Panc1 (cell line): Measurements from ENCODE around the gene IFNA1. TPM values are rescaled to one million over a fixed set of nuclear protein-coding genes. Genes with fewer than 3 reads are reported as not detected.

ENCODE experiments used
- ATAC-seq: fragments of 200-7000 bp; cut with Tn5 transposase; 2 replicates; pipeline ENCODE4 v1.9.1; 2020; ENCODE audit warnings: mild to moderate bottlenecking, moderate library complexity
- BruUV-seq: library from RNA; stranded (reverse); fragments of 400-500 nt; replicated peaks from 2 replicates; lab custom pipeline; 2021; lab: Mats Ljungman, UMichigan
- CTCF ChIA-PET: fragments of 300-600 bp; sonication (Branson Sonifier 250); formaldehyde crosslinking; loops from one replicate; lab custom pipeline; 2022; ENCODE audit warnings: antibody characterized with exemption; lab: Charles Lee
- POLR2A ChIA-PET: fragments of 300-600 bp; sonication (Branson Sonifier 250); formaldehyde crosslinking; loops from one replicate; lab custom pipeline; 2022; ENCODE audit warnings: antibody characterized with exemption; lab: Charles Lee
- DNase-seq: peaks from one replicate; pipeline ENCODE4 v3.0.0-alpha.2; 2010; ENCODE audit warnings: low read depth, low spot score
- H3K27ac ChIP-seq: 2 replicates; pipeline ENCODE4 v1.5.1; 2011; ENCODE audit warnings: mild to moderate bottlenecking, low read length, inconsistent platforms
- H3K27me3 ChIP-seq: fragments of 200-500 bp; sonication (Bioruptor generic); 2 replicates; pipeline ENCODE4 v1.6.0; 2014; ENCODE audit warnings: low read length, inconsistent platforms; ENCODE audit not compliant: control insufficient read depth, insufficient read depth
- H3K36me3 ChIP-seq: fragments of 200-500 bp; sonication (Bioruptor generic); 2 replicates; pipeline ENCODE4 v1.5.1; 2014; ENCODE audit warnings: inconsistent platforms, mild to moderate bottlenecking, low read length, moderate library complexity; ENCODE audit not compliant: control insufficient read depth, insufficient read depth
- H3K4me1 ChIP-seq: 2 replicates; pipeline ENCODE4 v1.5.1; 2011; ENCODE audit warnings: inconsistent platforms, mild to moderate bottlenecking, low read length, moderate library complexity; ENCODE audit not compliant: control insufficient read depth, insufficient read depth
- H3K4me3 ChIP-seq, 2 experiments: 2 replicates each; pipeline ENCODE4 v1.5.1; 2011 to 2012; ENCODE audit warnings: low read depth in 2 of 2, low read length in 2 of 2, mild to moderate bottlenecking in 2 of 2, inconsistent platforms in 1 of 2, moderate library complexity in 1 of 2
- H3K9me3 ChIP-seq: fragments of 200-500 bp; sonication (Bioruptor generic); 2 replicates; pipeline ENCODE4 v1.5.1; 2014; ENCODE audit warnings: low read depth, mild to moderate bottlenecking, inconsistent platforms, low read length, moderate library complexity; ENCODE audit not compliant: control insufficient read depth, insufficient read depth
- POLR2AphosphoS5 ChIP-seq: IDR thresholded peaks from 2 replicates; pipeline ENCODE4 v1.6.1; 2012; ENCODE audit warnings: mild to moderate bottlenecking, low read depth, low read length, moderate library complexity
- SIN3A ChIP-seq: IDR thresholded peaks from 2 replicates; pipeline ENCODE4 v1.6.1; 2012; ENCODE audit warnings: low read depth, mild to moderate bottlenecking, low read length, moderate library complexity, borderline replicate concordance; ENCODE audit not compliant: insufficient read depth
- TCF7L2 ChIP-seq: IDR thresholded peaks from 2 replicates; pipeline ENCODE4 v1.6.1; 2011; ENCODE audit warnings: mild to moderate bottlenecking, low read depth, low read length, inconsistent platforms
- in situ Hi-C: cut with HindIII; loops from 2 replicates; pipeline ENCODE4 v1.10.0; 2016; ENCODE audit warnings: low sequenced_read_pairs, low pct_unique_long_range_greater_than_20kb
- intact Hi-C: fragments of 100-400 bp; cut with micrococcal nuclease; formaldehyde crosslinking; loops from one replicate; pipeline ENCODE4 v1.10.0; 2022; ENCODE audit not compliant: unreplicated experiment
- total RNA-seq: library from RNA; stranded (reverse); gene quantifications from one replicate; pipeline ENCODE4 v1.2.1, GENCODE V29; 2021; ENCODE audit not compliant: unreplicated experiment
- TF ChIP-seq, protein P1 (sequence below): fragments of 450-650 bp; IDR thresholded peaks from 2 replicates; pipeline ENCODE4 v1.5.1; 2017; ENCODE audit warnings: mild to moderate bottlenecking
- TF ChIP-seq, protein P2 (sequence below), 2 experiments: IDR thresholded peaks; 2 replicates each; pipeline ENCODE4 v1.6.1; 2011 to 2012; ENCODE audit warnings: low read depth in 2 of 2, control low read depth in 1 of 2, low read length in 1 of 2, mild to moderate bottlenecking in 1 of 2, moderate library complexity in 1 of 2; ENCODE audit not compliant: insufficient read depth in 1 of 2

The IFNA1 gene
- total RNA-seq, 1 experiment from 2014 or later = not detected

- Histone ChIP-seq H3K4me3 (no peak overlapping the region), H3K9me3 (no peaks in the 10 kb centered on the region), H3K27ac (no peak overlapping the region), H3K27me3 (no peaks in the 10 kb centered on the region), H3K36me3 (no peaks in the 10 kb centered on the region), H3K4me1 (no peaks in the 10 kb centered on the region)
- in situ Hi-C loops (no loop called here), intact Hi-C loops (no loop called here)
- TF ChIP-seq, protein P1, sequence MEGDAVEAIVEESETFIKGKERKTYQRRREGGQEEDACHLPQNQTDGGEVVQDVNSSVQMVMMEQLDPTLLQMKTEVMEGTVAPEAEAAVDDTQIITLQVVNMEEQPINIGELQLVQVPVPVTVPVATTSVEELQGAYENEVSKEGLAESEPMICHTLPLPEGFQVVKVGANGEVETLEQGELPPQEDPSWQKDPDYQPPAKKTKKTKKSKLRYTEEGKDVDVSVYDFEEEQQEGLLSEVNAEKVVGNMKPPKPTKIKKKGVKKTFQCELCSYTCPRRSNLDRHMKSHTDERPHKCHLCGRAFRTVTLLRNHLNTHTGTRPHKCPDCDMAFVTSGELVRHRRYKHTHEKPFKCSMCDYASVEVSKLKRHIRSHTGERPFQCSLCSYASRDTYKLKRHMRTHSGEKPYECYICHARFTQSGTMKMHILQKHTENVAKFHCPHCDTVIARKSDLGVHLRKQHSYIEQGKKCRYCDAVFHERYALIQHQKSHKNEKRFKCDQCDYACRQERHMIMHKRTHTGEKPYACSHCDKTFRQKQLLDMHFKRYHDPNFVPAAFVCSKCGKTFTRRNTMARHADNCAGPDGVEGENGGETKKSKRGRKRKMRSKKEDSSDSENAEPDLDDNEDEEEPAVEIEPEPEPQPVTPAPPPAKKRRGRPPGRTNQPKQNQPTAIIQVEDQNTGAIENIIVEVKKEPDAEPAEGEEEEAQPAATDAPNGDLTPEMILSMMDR = peak; percentile 51
- TF ChIP-seq, protein P2, sequence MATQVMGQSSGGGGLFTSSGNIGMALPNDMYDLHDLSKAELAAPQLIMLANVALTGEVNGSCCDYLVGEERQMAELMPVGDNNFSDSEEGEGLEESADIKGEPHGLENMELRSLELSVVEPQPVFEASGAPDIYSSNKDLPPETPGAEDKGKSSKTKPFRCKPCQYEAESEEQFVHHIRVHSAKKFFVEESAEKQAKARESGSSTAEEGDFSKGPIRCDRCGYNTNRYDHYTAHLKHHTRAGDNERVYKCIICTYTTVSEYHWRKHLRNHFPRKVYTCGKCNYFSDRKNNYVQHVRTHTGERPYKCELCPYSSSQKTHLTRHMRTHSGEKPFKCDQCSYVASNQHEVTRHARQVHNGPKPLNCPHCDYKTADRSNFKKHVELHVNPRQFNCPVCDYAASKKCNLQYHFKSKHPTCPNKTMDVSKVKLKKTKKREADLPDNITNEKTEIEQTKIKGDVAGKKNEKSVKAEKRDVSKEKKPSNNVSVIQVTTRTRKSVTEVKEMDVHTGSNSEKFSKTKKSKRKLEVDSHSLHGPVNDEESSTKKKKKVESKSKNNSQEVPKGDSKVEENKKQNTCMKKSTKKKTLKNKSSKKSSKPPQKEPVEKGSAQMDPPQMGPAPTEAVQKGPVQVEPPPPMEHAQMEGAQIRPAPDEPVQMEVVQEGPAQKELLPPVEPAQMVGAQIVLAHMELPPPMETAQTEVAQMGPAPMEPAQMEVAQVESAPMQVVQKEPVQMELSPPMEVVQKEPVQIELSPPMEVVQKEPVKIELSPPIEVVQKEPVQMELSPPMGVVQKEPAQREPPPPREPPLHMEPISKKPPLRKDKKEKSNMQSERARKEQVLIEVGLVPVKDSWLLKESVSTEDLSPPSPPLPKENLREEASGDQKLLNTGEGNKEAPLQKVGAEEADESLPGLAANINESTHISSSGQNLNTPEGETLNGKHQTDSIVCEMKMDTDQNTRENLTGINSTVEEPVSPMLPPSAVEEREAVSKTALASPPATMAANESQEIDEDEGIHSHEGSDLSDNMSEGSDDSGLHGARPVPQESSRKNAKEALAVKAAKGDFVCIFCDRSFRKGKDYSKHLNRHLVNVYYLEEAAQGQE (IDR thresholded peaks at IDR 0.05; ENCODE audit: insufficient read depth in 1 of 2, low read depth in 2 of 2, low read length in 1 of 2) = no peak
- no TSS peak for BruUV-seq
- DNase-seq (peak; percentile 15), ATAC-seq (no peak)
- ChIA-PET CTCF (no interaction called here), POLR2A (no interaction called here)
Observed at GRCh38 chr9:21455320-21455719, 15.1 kb downstream of the IFNA1 start.

- in situ Hi-C loops (no loop called here), intact Hi-C loops (no loop called here)
- Histone ChIP-seq H3K27me3 (no peaks in the 10 kb centered on the region), H3K36me3 (no peaks in the 10 kb centered on the region), H3K4me3 (no peak overlapping the region), H3K27ac (no peak overlapping the region), H3K4me1 (no peaks in the 10 kb centered on the region), H3K9me3 (no peaks in the 10 kb centered on the region)
- ChIA-PET CTCF (no interaction called here), POLR2A (interaction anchor here (0.7 kb wide), 1 partner anchor 1544 kb away, joined by 3 read pairs; no protein-coding TSS in a partner anchor)
- no peak for DNase-seq
- ATAC-seq = no peak
- TF ChIP-seq TCF7L2 = no peak
- no peak for TF ChIP-seq POLR2AphosphoS5
- no peak for TF ChIP-seq SIN3A
- TF ChIP-seq, protein P1 = no peak
- TF ChIP-seq, protein P2 (IDR thresholded peaks at IDR 0.05; ENCODE audit: insufficient read depth in 1 of 2, low read depth in 2 of 2, low read length in 1 of 2) = no peak
- BruUV-seq = no TSS peak
Observed at GRCh38 chr9:21461377-21461776, 21.1 kb downstream of the IFNA1 start.
